A549 (cell line): ENCODE results near the gene PBX1.

Experiments used
- CEBPB ChIP-seq, 2 experiments: fragments of >200 bp in 1 of 2; sonication (Bioruptor Twin) in 1 of 2; formaldehyde crosslinking in 1 of 2; IDR thresholded peaks; 2 replicates each; pipeline ENCODE4 v1.6.1; 2012 to 2016
- CHD2 ChIP-seq: fragments of 150-350 bp; IDR thresholded peaks from 2 replicates; pipeline ENCODE4 v1.6.1; 2014; ENCODE audit warnings: low read length; ENCODE audit not compliant: partially characterized antibody
- CHD4 ChIP-seq: fragments of 200-600 bp; sonication (generic); IDR thresholded peaks from 2 replicates; pipeline ENCODE4 v1.6.1; 2016; ENCODE audit warnings: antibody characterized with exemption, mild to moderate bottlenecking, borderline replicate concordance
- EP300 ChIP-seq, 2 experiments: fragments of >200 bp; sonication (Bioruptor Twin); formaldehyde crosslinking; IDR thresholded peaks; 2 replicates in 1 of 2; 3 replicates in 1 of 2; pipeline ENCODE4 v1.6.1; 2016 to 2017
- FOSB ChIP-seq: fragments of 250-450 bp; sonication (Bioruptor Pico); IDR thresholded peaks from 2 replicates; pipeline ENCODE4 v1.5.0; 2020; ENCODE audit warnings: mild to moderate bottlenecking, moderate library complexity
- JUNB ChIP-seq: fragments of >200 bp; sonication (Bioruptor Twin); formaldehyde crosslinking; IDR thresholded peaks from 2 replicates; pipeline ENCODE4 v1.6.1; 2016
- KDM1A ChIP-seq: fragments of 200-600 bp; sonication (generic); IDR thresholded peaks from 2 replicates; pipeline ENCODE4 v1.6.1; 2016; ENCODE audit warnings: low read depth, mild to moderate bottlenecking
- PHF8 ChIP-seq: fragments of 200-600 bp; sonication (generic); IDR thresholded peaks from 2 replicates; pipeline ENCODE4 v1.6.1; 2016; ENCODE audit warnings: low read depth, mild to moderate bottlenecking, antibody characterized with exemption, moderate library complexity, borderline replicate concordance
- POLR2A ChIP-seq: IDR thresholded peaks from 2 replicates; pipeline ENCODE4 v1.6.1; 2012; ENCODE audit warnings: mild to moderate bottlenecking, low read length
- TP53 ChIP-seq: fragments of 250-450 bp; sonication (Bioruptor Pico); IDR thresholded peaks from 2 replicates; pipeline ENCODE4 v1.5.0; 2021; ENCODE audit warnings: mild to moderate bottlenecking, moderate library complexity
- ZC3H11A ChIP-seq: fragments of 450-650 bp; IDR thresholded peaks from 2 replicates; pipeline ENCODE4 v1.6.1; 2014; ENCODE audit warnings: antibody characterized with exemption, mild to moderate bottlenecking
- TF ChIP-seq, protein P1 (sequence below): fragments of >200 bp; sonication (Bioruptor Twin); formaldehyde crosslinking; IDR thresholded peaks from 3 replicates; pipeline ENCODE4 v1.5.1; 2016
- TF ChIP-seq, protein P2 (sequence below): IDR thresholded peaks from 2 replicates; pipeline ENCODE4 v1.6.1; 2012
- TF ChIP-seq, protein P3 (sequence below): IDR thresholded peaks from 2 replicates; pipeline ENCODE4 v1.6.1; 2012; ENCODE audit warnings: low read depth, borderline replicate concordance

DNA sequence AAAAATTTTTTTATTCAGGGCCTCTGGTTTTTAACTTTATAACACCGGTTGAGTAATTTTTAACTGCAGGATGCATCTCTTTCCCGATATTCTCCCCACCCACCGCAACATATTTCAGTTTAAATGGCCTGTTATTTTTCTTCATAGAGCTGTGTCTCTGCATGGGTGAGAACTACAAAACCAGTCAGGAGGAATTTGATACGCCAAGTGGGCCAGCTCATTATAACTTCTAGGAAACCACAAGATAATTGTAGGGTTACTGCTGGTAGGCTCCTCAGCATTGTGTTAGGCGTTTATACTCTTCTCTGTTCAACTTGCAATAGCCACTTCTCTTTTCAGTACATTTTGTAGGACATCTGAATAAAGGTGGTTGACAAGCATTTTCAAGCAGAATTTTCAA is 169.7 kb downstream of the PBX1 start:
- TF ChIP-seq, protein P1, sequence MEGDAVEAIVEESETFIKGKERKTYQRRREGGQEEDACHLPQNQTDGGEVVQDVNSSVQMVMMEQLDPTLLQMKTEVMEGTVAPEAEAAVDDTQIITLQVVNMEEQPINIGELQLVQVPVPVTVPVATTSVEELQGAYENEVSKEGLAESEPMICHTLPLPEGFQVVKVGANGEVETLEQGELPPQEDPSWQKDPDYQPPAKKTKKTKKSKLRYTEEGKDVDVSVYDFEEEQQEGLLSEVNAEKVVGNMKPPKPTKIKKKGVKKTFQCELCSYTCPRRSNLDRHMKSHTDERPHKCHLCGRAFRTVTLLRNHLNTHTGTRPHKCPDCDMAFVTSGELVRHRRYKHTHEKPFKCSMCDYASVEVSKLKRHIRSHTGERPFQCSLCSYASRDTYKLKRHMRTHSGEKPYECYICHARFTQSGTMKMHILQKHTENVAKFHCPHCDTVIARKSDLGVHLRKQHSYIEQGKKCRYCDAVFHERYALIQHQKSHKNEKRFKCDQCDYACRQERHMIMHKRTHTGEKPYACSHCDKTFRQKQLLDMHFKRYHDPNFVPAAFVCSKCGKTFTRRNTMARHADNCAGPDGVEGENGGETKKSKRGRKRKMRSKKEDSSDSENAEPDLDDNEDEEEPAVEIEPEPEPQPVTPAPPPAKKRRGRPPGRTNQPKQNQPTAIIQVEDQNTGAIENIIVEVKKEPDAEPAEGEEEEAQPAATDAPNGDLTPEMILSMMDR = no peak
- TF ChIP-seq PHF8 (no peak), CHD2 (no peak), POLR2A (no peak), KDM1A (no peak), FOSB (CRISPR knock-in tag) (no peak), EP300 (IDR thresholded peaks at IDR 0.05) (no peak), JUNB (no peak), TP53 (CRISPR knock-in tag) (no peak), CEBPB (IDR thresholded peaks at IDR 0.05) (no peak), ZC3H11A (no peak), CHD4 (no peak)
- TF ChIP-seq, protein P2, sequence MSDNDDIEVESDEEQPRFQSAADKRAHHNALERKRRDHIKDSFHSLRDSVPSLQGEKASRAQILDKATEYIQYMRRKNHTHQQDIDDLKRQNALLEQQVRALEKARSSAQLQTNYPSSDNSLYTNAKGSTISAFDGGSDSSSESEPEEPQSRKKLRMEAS = no peak
- TF ChIP-seq, protein P3, sequence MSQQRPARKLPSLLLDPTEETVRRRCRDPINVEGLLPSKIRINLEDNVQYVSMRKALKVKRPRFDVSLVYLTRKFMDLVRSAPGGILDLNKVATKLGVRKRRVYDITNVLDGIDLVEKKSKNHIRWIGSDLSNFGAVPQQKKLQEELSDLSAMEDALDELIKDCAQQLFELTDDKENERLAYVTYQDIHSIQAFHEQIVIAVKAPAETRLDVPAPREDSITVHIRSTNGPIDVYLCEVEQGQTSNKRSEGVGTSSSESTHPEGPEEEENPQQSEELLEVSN = no peak
